PFSK-1 (cell line): ENCODE data around the gene LRGUK.

Experiments used
- FOXP2 ChIP-seq: optimal IDR thresholded peaks from 2 replicates; pipeline ENCODE3; 2011; ENCODE audit warnings: borderline replicate concordance, control low read depth, inconsistent platforms; ENCODE audit not compliant: insufficient read depth; ENCODE audit errors: extremely low read length, extremely low read depth
- POLR2AphosphoS5 ChIP-seq: IDR thresholded peaks from 2 replicates; pipeline ENCODE4 v1.6.1; 2012; ENCODE audit warnings: low read depth, mild to moderate bottlenecking, control low read depth, low read length, moderate library complexity
- SIN3A ChIP-seq: IDR thresholded peaks from 2 replicates; pipeline ENCODE4 v1.6.1; 2012; ENCODE audit warnings: mild to moderate bottlenecking, low read length, moderate library complexity, borderline replicate concordance; ENCODE audit not compliant: insufficient read depth
- TAF1 ChIP-seq: IDR thresholded peaks from 2 replicates; pipeline ENCODE4 v1.6.1; 2012; ENCODE audit warnings: low read length, control low read depth, borderline replicate concordance; ENCODE audit not compliant: insufficient read depth
- TF ChIP-seq, protein P1 (sequence below), 2 experiments: IDR thresholded peaks; 2 replicates each; pipeline versions ENCODE4 v1.6.1 to v1.8.0; 2011 to 2012; ENCODE audit warnings: low read depth in 2 of 2, low read length in 2 of 2, control low read depth in 1 of 2, inconsistent platforms in 1 of 2, mild to moderate bottlenecking in 1 of 2, moderate library complexity in 1 of 2; ENCODE audit not compliant: insufficient read depth in 1 of 2

The LRGUK gene

GRCh38 chr7:134278502-134279153 lies 151.5 kb downstream of the LRGUK start:
- no peak for TF ChIP-seq TAF1
- no peak for TF ChIP-seq POLR2AphosphoS5
- TF ChIP-seq, protein P1, sequence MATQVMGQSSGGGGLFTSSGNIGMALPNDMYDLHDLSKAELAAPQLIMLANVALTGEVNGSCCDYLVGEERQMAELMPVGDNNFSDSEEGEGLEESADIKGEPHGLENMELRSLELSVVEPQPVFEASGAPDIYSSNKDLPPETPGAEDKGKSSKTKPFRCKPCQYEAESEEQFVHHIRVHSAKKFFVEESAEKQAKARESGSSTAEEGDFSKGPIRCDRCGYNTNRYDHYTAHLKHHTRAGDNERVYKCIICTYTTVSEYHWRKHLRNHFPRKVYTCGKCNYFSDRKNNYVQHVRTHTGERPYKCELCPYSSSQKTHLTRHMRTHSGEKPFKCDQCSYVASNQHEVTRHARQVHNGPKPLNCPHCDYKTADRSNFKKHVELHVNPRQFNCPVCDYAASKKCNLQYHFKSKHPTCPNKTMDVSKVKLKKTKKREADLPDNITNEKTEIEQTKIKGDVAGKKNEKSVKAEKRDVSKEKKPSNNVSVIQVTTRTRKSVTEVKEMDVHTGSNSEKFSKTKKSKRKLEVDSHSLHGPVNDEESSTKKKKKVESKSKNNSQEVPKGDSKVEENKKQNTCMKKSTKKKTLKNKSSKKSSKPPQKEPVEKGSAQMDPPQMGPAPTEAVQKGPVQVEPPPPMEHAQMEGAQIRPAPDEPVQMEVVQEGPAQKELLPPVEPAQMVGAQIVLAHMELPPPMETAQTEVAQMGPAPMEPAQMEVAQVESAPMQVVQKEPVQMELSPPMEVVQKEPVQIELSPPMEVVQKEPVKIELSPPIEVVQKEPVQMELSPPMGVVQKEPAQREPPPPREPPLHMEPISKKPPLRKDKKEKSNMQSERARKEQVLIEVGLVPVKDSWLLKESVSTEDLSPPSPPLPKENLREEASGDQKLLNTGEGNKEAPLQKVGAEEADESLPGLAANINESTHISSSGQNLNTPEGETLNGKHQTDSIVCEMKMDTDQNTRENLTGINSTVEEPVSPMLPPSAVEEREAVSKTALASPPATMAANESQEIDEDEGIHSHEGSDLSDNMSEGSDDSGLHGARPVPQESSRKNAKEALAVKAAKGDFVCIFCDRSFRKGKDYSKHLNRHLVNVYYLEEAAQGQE (IDR thresholded peaks at IDR 0.05; ENCODE audit: insufficient read depth in 1 of 2, low read depth in 2 of 2, low read length in 2 of 2), result no peak
- no peak for TF ChIP-seq SIN3A
- TF ChIP-seq FOXP2, result no peak

DNA sequence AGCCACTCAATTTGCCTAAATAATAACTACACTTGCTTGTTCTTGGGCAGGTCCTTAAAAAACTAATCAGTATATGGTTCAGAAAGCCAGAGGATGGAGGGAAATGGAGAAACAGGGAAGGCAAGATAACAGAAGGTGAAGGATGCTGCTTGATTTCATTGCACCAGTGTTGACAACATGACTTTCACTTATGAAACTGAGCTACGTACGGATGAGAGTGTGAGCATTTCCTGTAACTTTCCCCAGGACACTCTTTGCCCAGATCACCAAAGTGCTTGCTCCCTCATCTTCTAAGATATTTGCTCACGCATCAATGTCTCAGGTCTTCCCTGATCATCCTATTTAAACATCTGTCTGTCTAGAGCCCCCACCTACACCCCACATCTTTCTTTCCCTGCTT lies 152.2 kb downstream of the LRGUK start:
- TF ChIP-seq TAF1 (no peak), FOXP2 (no peak), POLR2AphosphoS5 (no peak)

DNA sequence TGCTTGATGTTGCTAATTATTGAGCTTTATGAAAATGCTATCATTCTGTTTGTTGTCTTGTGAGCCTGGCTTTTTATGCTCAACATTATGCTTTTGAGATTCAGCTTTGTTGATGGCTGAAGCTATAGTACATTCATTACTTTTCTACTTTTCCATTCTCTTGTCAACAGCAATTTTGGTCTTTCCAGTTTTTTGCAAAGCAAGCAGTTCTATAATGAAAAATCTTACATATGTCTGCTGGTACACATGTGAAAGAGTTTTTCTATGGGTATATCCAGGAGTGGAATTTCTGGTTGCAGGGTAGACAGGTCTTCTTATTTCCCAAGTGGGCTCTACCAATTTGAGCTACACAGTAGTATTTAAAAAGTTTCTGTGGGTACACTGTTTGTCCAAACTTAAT lies 152.8 kb downstream of the LRGUK start:
- TF ChIP-seq, protein P1 (IDR thresholded peaks at IDR 0.05; ENCODE audit: insufficient read depth in 1 of 2, low read depth in 2 of 2, low read length in 2 of 2), result no peak
- no peak for TF ChIP-seq SIN3A
- no peak for TF ChIP-seq FOXP2
- TF ChIP-seq POLR2AphosphoS5, result no peak
- TF ChIP-seq TAF1, result no peak

GRCh38 chr7:134280508-134280907 lies 153.4 kb downstream of the LRGUK start:
- no peak for TF ChIP-seq TAF1
- TF ChIP-seq, protein P1 (IDR thresholded peaks at IDR 0.05; ENCODE audit: insufficient read depth in 1 of 2, low read depth in 2 of 2, low read length in 2 of 2), result no peak
- no peak for TF ChIP-seq POLR2AphosphoS5
- TF ChIP-seq FOXP2, result no peak
- TF ChIP-seq SIN3A, result no peak

DNA sequence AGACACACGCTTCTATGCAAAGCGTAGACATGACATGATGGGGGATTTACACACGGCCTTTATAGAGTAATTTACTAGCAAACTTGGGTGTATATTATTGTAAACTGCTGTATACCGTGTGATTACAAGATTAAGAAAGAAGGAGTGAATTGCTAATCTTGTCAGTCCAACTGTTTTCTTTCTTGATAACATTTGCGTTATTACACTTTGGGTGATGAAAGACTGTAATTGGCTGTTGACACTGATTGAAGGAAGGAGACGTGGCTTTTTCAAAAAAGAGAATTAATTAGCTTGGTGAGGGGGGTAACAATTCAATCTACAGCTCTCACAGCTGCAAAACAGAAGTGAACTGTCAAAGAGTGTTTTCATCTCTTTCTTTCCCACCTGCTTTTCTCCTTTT lies 156.9 kb downstream of the LRGUK start:
- TF ChIP-seq, protein P1 (IDR thresholded peaks at IDR 0.05; ENCODE audit: insufficient read depth in 1 of 2, low read depth in 2 of 2, low read length in 2 of 2), result no peak
- TF ChIP-seq TAF1 (no peak), POLR2AphosphoS5 (no peak), FOXP2 (no peak), SIN3A (no peak)
